ENCODE measurements around the gene ITM2A.

Gene ITM2A

GRCh38 chrX:79366873-79367749 lies at the start of gene ITM2A:
Gene ITM2A, minus strand, starts transcription at chrX:79367334. Its CDS starts 119 bp downstream, at chrX:79367215.
- DNase-seq (ENCODE audit: low read depth), result no peak

DNA sequence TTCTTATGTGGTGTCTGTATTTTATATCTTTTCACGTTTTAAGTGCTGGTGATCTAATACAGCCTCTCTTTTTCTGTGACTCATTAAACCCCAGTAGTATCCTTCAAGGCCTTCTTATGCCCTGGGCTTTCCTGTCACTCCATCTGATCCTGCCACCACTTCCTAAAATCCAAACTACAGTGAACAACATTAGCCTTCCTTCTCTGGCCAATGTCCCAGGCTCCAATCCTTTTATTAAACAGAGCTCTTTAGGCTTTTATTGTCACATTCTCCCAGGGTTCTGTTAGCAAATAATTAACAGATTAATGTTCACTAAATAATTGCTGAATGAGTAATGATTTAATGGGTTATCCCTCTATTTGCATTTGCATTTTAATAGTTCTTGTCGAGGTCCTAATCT lies 47.9 kb upstream of the ITM2A start:
- no peak for DNase-seq (ENCODE audit: low read depth)

GRCh38 chrX:79413963-79414362 lies 46.8 kb upstream of the ITM2A start:
- no peak for DNase-seq (ENCODE audit: low read depth)

- no peak for DNase-seq (ENCODE audit: low read depth)
Observed at GRCh38 chrX:79412972-79413371, 45.8 kb upstream of the ITM2A start.

DNA sequence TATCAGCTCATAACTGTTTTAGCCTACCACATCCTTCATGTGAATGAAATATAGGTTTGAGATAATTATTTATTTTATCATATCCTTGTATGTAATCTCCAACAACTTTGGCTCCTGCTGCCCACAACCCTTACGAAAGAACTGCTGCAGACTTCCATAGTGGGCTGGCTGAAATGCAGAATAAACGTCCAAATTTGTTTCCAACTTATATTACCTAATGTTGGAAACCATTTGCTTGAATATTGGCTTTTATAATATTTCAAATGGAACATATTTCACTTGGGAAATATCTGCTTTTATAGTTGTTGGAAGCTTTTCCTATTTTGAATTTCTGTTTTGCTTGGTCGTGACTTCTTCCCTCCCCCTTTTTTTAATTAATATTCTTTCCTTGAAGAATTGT lies 45.0 kb upstream of the ITM2A start:
- no peak for DNase-seq (ENCODE audit: low read depth)

DNA sequence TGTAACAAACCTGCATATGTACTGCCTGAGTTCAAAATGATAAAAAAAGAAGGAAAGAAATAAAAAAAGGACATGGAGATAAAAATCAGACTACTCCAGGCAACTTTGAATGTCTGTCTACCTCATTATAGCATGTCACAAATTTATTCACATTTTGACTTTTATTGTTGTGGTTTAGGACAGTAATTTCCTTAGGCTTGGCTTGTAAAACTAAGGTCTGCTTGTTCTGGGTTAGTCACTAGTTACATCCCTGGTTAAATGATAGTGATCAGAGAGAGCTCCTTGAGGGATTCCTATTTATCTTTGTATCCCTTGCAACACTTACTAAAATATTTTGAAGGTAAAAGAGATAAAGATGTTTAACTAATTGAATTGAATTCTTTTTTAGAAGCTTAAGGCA lies 42.5 kb upstream of the ITM2A start:
- no peak for DNase-seq (ENCODE audit: low read depth)

DNA sequence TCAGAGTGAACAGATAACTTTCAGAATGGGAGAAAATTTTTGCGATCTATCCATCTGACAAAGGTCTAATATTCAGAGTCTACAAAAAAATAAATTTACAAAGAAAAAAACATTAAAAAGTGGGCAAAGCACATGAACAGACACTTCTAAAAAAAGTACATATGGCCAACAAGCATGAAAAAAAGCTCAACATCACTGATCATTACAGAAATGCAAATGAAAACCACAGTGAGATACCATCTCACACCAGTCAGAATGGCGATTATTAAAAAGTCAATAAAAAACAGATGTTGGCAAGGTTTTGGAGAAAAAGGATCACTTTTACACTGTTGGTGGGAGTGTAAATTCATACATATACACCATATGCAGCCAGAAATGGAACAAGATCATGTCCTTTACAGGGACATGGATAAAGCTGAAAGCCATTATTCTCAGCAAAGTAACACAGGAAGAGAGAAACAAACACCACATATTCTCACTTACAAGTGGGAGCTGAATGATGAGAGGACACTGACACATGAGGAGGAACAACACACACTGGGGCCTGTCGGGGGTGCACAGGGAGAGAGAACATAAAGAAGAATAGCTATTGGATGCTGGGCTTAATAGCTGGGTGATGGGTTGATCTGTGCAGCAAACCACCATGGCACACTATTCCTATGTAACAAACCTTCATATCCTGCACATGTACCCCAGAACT lies 41.6 kb upstream of the ITM2A start:
- no peak for DNase-seq (ENCODE audit: low read depth)

DNA sequence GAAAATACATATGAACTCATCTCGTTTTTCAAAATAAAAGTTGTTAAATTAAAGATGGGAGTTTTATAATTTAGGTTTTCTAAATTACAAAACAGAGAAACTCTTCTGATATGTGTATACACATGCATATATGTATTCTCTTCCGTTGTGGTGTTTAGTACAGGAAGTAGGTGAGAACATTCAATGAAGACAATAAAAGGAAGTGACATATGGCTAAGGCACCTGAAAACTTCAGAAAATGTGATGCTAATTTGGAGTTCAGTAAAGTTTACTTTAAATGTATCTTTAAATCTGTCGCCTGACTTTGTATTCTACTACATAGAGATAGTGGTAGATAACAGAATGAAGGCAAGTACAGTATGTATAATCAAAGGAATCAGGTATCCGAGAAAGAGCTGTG lies 33.5 kb upstream of the ITM2A start:
- DNase-seq (ENCODE audit: low read depth), result no peak

DNA sequence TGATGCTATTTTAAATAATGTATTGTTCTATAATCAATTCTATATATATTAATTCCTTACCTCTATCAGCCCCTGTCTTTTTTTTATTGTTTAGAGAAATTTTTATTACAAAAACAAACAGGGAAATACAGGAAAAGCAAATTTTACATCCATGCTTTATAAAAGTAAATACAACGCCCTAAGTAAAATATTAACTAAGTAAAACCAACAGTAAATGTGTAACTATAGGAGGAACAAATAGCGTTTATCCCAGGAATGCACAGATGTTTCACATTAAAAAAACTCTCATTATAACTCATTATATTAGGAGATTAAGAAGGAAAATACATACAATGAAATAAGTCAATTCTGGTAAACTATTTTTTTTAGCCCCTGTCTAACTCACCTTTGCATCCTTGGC lies 8.2 kb upstream of the ITM2A start:
- DNase-seq (ENCODE audit: low read depth), result no peak

GRCh38 chrX:79371640-79372039 lies 4.5 kb upstream of the ITM2A start:
- DNase-seq (ENCODE audit: low read depth), result no peak

- no peak for DNase-seq (ENCODE audit: low read depth)
Observed at GRCh38 chrX:79371101-79371500, 4.0 kb upstream of the ITM2A start.

GRCh38 chrX:79369871-79370270 lies 2.7 kb upstream of the ITM2A start:
- no peak for DNase-seq (ENCODE audit: low read depth)

DNA sequence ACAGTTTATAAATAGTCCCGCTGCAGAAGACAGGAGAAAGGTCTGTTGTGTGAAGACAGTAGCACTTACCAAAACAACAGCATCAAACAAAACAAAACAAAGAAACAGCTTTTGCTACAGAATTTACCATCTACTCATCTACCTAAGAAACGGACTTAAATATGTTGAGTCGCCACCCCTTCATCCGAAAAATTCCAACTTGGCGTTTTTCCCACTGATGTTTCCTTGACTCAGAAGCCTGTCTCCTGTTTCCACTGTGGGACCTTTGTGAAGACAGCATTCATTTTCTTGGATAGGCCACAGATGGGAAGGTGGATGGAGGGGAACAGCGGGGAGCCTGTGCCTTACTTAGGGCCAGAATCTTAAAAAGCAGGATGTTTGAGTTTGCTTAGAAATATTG lies 1.3 kb upstream of the ITM2A start:
- no peak for DNase-seq (ENCODE audit: low read depth)

- DNase-seq (ENCODE audit: low read depth), result no peak
Observed at GRCh38 chrX:79367907-79368306, 773 bp upstream of the ITM2A start.

DNA sequence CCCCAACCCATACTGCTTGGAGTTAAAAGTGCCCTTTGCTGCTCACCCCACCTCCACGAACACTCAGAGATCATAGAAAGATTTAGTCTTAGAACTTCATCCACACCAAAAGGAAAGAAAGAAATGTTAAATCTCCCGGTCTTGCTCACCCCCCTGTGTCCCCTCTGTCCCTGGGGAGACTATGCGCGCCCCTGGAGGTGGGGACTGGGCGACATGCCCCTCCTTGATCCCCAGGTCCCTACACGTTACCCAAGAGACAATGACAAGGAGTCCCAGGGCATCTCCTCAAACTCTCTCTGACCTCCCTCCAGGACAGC lies 620 bp downstream of the ITM2A start:
- no peak for DNase-seq (ENCODE audit: low read depth)

DNA sequence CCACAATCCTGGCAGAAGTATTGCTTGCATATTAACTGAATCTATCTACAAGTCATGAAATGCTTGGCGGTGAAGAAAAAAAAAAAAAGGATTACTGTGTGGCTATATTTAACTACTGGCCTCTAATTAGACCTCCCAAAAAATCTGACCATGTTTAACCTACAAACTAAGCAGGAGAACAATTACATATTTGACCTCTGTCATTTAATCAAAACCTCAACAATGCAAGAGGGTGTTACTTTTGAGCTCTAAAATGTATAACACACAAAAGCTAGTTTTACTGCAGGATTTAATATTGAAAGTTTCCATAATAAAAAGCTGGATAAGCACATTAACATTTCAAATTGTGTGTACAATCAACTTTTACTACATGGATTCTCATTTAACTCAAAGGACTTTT lies 1.5 kb downstream of the ITM2A start:
- DNase-seq (ENCODE audit: low read depth), result no peak

DNA sequence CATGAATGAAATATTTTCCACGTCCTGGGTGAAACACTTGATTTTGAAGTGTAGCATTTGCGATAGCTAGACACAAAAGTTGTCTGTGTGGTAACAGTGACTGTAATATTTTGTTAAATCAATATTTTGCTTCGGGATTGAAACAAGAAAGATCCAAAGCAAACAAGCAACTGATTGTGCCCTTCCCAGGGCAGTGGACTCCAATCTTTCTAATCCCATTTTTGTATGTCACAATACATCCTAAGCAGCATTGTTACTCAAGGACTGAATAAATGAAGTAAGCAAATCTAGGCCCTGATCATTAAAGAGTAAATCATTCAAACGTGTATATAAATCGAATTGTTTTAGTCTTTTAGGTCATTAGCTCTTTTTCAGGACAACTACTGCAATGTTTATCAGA lies 2.8 kb downstream of the ITM2A start:
- DNase-seq (ENCODE audit: low read depth), result no peak

- no peak for DNase-seq (ENCODE audit: low read depth)
Observed at GRCh38 chrX:79361192-79361870, 5.8 kb downstream of the ITM2A start.

- DNase-seq (ENCODE audit: low read depth), result no peak
Observed at GRCh38 chrX:79336869-79337815, 30.0 kb downstream of the ITM2A start.

DNA sequence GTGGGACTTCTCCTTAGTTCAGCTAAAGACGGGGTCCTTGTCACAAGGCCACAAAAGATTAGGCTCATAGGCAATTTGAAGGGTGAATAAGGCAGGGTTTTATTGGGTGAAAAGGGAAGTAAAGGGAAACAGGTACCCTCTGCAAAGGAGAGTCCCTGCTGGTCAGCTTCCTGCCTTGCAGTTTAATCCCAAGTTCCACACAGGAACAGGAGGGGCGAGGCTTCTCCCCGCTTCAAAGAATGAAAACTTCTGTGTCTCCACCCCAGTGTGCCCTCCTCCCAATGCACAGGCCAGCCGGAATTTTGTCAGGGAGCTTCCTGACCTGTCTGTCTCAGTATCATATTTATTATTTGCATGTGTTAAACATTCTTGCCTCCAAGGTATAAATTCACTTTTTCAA lies 37.1 kb downstream of the ITM2A start:
- DNase-seq (ENCODE audit: low read depth), result no peak

DNA sequence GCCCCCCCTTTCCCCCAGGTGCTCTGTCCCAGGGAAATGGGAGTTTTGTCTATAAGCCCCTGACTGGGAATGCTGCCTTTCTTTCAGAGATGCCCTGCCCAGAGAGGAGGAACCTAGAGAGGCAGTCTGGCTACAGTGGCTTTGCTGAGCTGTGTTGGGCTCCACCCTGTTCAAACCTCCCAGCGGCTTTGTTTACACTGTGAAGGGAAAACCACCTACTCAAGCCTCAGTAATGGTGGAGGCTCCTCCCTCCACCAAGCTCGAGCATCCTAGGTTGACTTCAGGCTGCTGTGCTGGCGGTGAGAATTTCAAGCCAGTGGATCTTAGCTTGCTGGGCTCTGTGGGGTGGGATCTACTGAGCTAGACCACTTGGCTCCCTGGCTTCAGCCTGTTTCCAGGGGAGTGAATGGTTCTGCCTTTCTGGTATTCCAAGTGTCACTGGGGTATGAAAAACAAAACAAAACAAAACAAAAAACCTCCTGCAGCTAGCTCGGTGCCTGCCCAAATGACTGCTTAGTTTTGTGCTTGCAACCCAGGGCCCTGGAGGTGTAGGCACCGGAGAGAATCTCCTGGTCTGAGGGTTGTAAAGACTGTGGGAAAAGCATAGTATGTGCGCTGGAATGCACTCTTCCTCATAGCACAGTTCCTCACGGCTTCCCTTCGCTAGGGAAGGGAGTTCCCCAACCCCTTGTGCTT lies 41.7 kb downstream of the ITM2A start:
- no peak for DNase-seq (ENCODE audit: low read depth)

Measured in GM04503 (cell line).